ENCODE measurements around the gene PARD3. TPM values are rescaled to one million over a fixed set of nuclear protein-coding genes. Genes with fewer than 3 reads are reported as not detected.

Gene PARD3
- polyA plus RNA-seq, 3 donors = 0.51 TPM; not detected in 2

DNA sequence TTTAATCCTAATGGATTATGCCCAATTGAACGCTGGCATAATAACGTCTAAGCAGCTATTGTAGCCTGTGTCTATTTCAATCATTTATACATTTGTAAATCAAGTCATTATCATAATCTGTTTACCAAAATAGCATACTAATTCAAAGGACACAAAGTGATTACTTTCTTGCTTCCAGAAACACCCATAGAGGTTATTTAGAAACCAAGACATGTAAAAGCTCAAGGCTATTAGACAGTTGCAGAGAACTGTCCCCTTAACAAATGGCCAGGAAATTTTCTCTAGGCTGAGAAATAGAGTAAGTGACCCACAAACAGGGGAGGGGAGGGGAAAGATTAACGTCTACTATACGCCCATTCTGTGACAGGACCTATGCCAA is 455.7 kb downstream of the PARD3 start:
- H3K27ac Mint-ChIP-seq = no peak overlapping the region
- H3K4me3 ChIP-seq (replicated peaks in 1 of 3; ENCODE audit: low read depth in 2 of 3, low read length in 3 of 3) = no peak overlapping the region
- no peaks in the 10 kb centered on the region for H4K20me1 ChIP-seq (ENCODE audit: insufficient read depth, low read length)
- no peaks in the 10 kb centered on the region for H3K9me3 ChIP-seq (replicated peaks in 1 of 2; ENCODE audit: control insufficient read depth in 1 of 2, insufficient read depth in 1 of 2, low read length in 2 of 2)
- H3K4me1 Mint-ChIP-seq = no peaks in the 10 kb centered on the region
- WGBS (ENCODE audit: insufficient coverage) = 80% methylated on average over 1 of the region's 4 CpGs
- intact Hi-C loops (cut with micrococcal nuclease) = no loop called here
- DNase-seq = no peak
- H3K4me1 ChIP-seq (ENCODE audit: control insufficient read depth in 1 of 2, insufficient read depth in 2 of 2, low read length in 2 of 2) = no peaks in the 10 kb centered on the region
- no peaks in the 10 kb centered on the region for H3K36me3 Mint-ChIP-seq
- peaks cover 0 to 4% (median 1%) of the 10 kb centered on the region in 7 donors for H3K9me3 Mint-ChIP-seq
- H3K4me3 Mint-ChIP-seq = no peak overlapping the region
- no peak overlapping the region for H3K9ac ChIP-seq (ENCODE audit: insufficient read depth, low read length, poor library complexity, severe bottlenecking)
- no peaks in the 10 kb centered on the region for H3K27me3 ChIP-seq (ENCODE audit: control insufficient read depth in 2 of 2, insufficient read depth in 2 of 2, low read length in 2 of 2)
- no peak overlapping the region for H3K4me2 ChIP-seq (replicated peaks; ENCODE audit: extremely low read depth, low read length, poor library complexity, severe bottlenecking)
- TF ChIP-seq CTCF (IDR thresholded peaks at IDR 0.05) = no peak
- H3K36me3 ChIP-seq (replicated peaks in 1 of 2; ENCODE audit: control insufficient read depth in 1 of 2, insufficient read depth in 2 of 2, low read length in 2 of 2) = no peaks in the 10 kb centered on the region
- no peaks in the 10 kb centered on the region for H3K27me3 Mint-ChIP-seq (ENCODE audit: low read depth in 3 of 3)
- no peak overlapping the region for H3K27ac ChIP-seq (ENCODE audit: low read depth in 1 of 2, low read length in 2 of 2)
- no peaks in the 10 kb centered on the region for H3K79me2 ChIP-seq (ENCODE audit: insufficient read depth, low read length)
- no peak overlapping the region for H2AFZ ChIP-seq (ENCODE audit: insufficient read depth, low read depth, low read length, poor library complexity, severe bottlenecking)

GRCh38 chr10:34358729-34359434 is 456.2 kb downstream of the PARD3 start:
- Histone ChIP-seq H3K9ac (ENCODE audit: insufficient read depth, low read length, poor library complexity, severe bottlenecking) (no peak overlapping the region), H4K20me1 (ENCODE audit: insufficient read depth, low read length) (no peaks in the 10 kb centered on the region), H3K79me2 (ENCODE audit: insufficient read depth, low read length) (no peaks in the 10 kb centered on the region), H3K4me3 (replicated peaks in 1 of 3; ENCODE audit: low read depth in 2 of 3, low read length in 3 of 3) (no peak overlapping the region), H3K36me3 (replicated peaks in 1 of 2; ENCODE audit: control insufficient read depth in 1 of 2, insufficient read depth in 2 of 2, low read length in 2 of 2) (no peaks in the 10 kb centered on the region), H3K27ac (ENCODE audit: low read depth in 1 of 2, low read length in 2 of 2) (no peak overlapping the region), H3K4me2 (replicated peaks; ENCODE audit: extremely low read depth, low read length, poor library complexity, severe bottlenecking) (no peak overlapping the region), H2AFZ (ENCODE audit: insufficient read depth, low read depth, low read length, poor library complexity, severe bottlenecking) (no peak overlapping the region), H3K9me3 (replicated peaks in 1 of 2; ENCODE audit: control insufficient read depth in 1 of 2, insufficient read depth in 1 of 2, low read length in 2 of 2) (no peaks in the 10 kb centered on the region), H3K27me3 (ENCODE audit: control insufficient read depth in 2 of 2, insufficient read depth in 2 of 2, low read length in 2 of 2) (no peaks in the 10 kb centered on the region), H3K4me1 (ENCODE audit: control insufficient read depth in 1 of 2, insufficient read depth in 2 of 2, low read length in 2 of 2) (no peaks in the 10 kb centered on the region)
- Mint-ChIP-seq H3K4me3 (no peak overlapping the region), H3K9me3 (peaks cover 0 to 5% (median 3%) of the 10 kb centered on the region in 7 donors), H3K27ac (no peak overlapping the region), H3K36me3 (no peaks in the 10 kb centered on the region), H3K27me3 (ENCODE audit: low read depth in 3 of 3) (peaks cover 0 to 1% (median 0%) of the 10 kb centered on the region in 3 donors), H3K4me1 (no peaks in the 10 kb centered on the region)
- DNase-seq = no peak
- WGBS (ENCODE audit: insufficient coverage) = no CpG with 5 or more reads among the region's 2 CpGs
- intact Hi-C loops (cut with micrococcal nuclease) = no loop called here
- no peak for TF ChIP-seq CTCF (IDR thresholded peaks at IDR 0.05)

Measured in CD14-positive monocyte (primary cell).